Uterus (tissue), 2 donors: ENCODE measurements around the gene NRSN2.

ENCODE experiments used
- CTCF ChIP-seq, 4 experiments: fragments of 200-600 bp in 2 of 4; fragments of 450-650 bp in 2 of 4; sonication (generic) in 2 of 4; IDR thresholded peaks; one replicate each; pipeline ENCODE4 v1.5.1; 2016 to 2019; ENCODE audit warnings: antibody characterized with exemption in 4 of 4, mild to moderate bottlenecking in 2 of 4, moderate library complexity in 1 of 4
- POLR2A ChIP-seq, 2 donors: fragments of 450-650 bp; IDR thresholded peaks; one replicate each; pipeline ENCODE4 v1.6.1; 2016; ENCODE audit warnings: antibody characterized with exemption in 2 of 2, mild to moderate bottlenecking in 1 of 2, moderate library complexity in 1 of 2

DNA sequence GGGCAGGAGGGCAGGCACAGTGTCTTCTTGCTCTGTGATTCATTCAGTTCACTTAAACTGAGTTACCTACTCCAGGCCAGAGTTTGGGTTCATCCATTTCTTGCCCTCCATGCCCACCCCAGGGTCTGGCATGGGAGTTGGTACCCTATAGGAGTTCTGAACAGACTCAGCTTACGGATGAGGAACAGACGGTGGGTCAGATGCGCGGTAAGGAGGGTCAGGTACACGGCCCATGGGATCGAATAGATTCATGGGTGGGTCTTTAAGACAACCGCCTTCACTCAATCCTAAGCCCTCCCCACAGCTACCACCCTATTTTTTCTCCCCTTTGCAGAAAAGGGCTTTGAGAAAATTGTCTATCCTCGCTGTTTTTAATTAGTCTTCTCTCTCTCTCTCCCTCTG, 20.6 kb downstream of the NRSN2 start:
- no peak for TF ChIP-seq CTCF (IDR thresholded peaks at IDR 0.05)
- TF ChIP-seq POLR2A (IDR thresholded peaks at IDR 0.05): no peak
